Stimulated activated CD4-positive, alpha-beta T cell treated with anti-CD3 and anti-CD28 coated beads, Interleukin-1b, Interleukin-23, amount 100 ng/mL, for 24 hours (primary cell): ENCODE data around the gene RHOH.
"Not testable (repeated sequence)": the region's sequence is repeated elsewhere in the genome, so short reads cannot be mapped to it uniquely, and the experiment has no call there.

Source experiments
- DNase-seq, 4 experiments: peaks; one replicate each; pipeline ENCODE4 v3.0.0-alpha.2; 2020; ENCODE audit warnings: low read depth in 4 of 4, low spot score in 1 of 4

RHOH gene

DNA sequence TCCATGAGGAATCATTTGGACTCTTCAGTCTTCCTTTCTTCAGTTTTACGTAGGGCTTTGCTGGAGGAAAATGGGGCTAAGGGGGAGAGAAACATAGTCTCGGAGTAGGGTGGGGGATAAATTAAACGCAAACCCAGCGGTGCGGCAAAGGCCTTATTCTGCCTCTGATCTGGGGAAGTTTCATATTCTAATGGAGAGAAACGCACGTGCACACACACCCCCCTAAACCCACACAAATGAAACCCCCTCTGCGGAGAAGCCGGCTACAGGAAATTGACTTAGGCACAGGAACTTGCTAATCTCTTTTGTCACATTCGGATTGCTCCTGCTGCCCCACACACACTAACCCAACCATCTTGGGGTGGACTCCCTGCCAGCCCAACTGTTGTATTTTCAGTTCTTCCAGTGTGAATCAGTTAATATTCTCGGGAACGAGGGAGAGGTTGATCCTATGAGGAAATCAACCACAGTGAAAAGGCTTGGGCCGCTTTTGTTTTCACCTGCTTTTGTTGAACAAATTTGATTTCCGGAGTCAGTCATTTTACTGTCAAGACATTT lies at the start of gene RHOH:
RHOH (plus strand) TSS at position 308 of the 558 bp plus-strand sequence. CDS start 46,356 bp downstream, outside the sequence.
- peak in 2 of 4 experiments; percentile 55 to 61 for DNase-seq

DNA sequence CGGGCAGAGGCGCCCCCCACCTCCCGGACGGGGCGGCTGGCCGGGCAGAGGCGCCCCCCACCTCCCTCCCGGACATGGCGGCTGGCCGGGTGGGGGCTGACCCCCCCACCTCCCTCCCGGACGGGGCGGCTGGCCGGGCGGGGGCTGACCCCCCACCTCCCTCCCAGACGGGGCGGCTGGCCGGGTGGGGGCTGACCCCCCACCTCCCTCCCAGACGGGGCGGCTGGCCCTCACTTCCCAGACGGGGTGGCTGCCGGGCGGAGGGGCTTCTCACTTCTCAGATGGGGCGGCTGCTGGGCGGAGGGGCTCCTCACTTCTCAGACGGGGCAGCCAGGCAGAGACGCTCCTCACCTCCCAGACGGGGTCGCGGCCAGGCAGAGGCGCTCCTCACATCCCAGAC lies 49.3 kb upstream of the RHOH start:
- DNase-seq: not testable (repeated sequence)

DNA sequence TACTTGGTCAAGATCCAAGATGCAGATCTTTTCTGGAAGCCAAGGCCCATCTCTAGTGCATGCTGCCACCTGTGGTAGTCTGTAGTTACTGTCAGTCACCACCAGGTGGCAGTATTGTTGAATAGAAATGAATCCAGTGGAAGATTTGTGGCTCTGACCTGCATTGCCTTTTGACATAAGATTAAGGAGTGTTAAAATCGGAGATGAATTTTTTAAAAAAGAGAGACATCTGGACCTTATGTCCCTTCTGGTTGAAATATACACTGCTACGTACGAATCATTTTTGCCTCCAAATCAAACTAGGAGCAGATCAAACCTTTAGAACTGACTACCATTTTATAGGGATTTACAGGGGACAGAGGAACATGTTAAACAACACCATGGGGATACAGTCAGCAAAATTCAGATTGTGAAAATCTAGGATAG lies 46.9 kb upstream of the RHOH start:
- peak; percentile 38 to 57 (median 50) for DNase-seq

GRCh38 chr4:40150932-40151331 lies 45.9 kb upstream of the RHOH start:
- no peak for DNase-seq

DNA sequence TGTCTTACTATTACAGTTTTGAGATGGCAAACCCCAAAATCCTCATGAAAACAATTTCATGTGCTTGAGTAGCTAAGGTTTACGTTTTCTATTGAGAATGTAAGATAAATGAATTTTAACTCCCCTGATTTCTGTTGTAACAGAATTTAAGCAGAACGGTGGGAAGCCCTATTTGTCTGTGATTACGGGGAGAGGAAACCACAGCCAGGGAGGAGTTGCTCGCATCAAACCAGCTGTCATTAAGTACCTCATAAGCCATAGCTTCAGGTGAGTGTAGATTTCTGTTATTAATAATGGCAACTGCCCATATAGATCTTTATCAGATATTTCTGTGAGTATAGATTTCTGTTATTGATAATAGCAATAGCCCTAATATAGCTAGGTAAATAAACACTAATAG lies 44.2 kb upstream of the RHOH start:
- no peak for DNase-seq

DNA sequence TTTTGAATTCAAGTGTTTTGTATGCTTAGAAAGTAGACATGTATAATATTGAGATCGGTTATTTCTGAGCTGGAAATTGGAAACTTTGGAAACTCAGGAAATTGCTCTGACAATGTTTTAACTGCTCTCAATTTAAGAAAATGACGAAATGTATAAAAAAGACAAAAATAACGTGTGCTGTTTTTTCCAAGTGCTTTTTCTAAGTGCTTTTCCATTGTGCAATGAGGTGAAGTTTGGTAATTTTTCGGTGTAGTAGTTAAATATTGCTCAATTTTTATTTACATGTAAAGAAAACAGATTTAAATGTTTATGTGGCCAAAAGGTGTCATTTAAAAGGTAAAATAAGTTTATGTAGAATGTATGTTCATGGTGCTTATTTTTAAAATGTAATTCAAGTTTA lies 39.4 kb upstream of the RHOH start:
- no peak for DNase-seq

GRCh38 chr4:40160258-40160657 lies 36.6 kb upstream of the RHOH start:
- no peak for DNase-seq

DNA sequence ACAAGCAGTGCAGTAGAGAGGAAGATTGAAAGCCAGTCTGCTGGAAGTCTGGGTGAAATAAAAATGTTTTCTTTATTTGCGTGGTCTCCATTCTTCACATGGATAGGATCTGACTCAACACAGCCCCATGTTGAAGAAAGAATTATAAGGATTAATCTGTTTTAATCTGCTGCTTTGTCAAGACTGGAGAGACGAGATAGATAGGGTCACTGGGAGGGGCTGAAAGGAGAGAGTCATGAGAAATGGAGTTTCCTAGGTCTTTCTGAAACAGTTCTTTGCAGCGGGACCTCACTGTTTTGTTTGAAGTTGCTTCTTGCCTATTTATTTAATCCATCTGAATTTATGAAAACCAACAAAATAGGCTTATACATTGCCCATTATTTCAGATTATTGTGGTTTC lies 32.4 kb upstream of the RHOH start:
- DNase-seq: no peak

DNA sequence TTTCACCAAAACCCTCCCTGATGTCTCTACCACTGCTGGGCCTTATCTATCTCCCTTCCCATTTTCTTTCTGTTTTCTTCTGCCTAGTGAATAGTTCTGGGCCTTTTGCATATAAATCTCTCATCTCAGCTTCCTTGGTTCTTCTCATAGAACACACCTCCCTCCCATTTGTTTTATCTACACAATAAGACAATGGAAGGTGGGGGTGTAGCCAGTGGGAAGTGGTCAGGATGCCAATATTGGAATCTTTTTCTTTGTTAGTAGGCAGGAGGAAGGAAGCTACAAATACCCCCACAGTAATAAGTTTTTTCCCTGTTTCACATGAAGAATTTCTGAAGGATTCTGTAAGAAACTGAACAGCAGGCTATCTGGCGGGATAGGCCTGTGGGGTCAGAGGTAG lies 30.9 kb upstream of the RHOH start:
- no peak for DNase-seq

GRCh38 chr4:40168070-40168469 lies 28.8 kb upstream of the RHOH start:
- no peak for DNase-seq

DNA sequence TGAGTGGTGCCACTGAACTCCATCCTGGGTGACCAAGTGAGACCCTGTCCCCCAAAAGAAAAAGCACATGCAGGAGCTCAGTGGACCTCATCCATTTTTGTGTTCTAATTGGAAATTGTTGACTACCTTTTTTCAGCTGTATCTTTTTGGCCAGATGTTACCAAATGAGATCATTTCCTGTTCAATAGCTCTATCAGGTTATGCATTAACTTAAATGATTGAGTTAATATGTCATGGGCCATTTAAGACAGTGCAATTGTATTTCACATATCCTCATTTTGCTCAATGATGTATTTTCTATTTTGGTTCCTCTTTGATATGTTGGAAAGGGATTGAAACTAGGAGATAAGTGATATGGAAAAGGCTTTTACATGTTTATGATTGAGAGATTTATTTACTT lies 26.2 kb upstream of the RHOH start:
- DNase-seq: no peak

DNA sequence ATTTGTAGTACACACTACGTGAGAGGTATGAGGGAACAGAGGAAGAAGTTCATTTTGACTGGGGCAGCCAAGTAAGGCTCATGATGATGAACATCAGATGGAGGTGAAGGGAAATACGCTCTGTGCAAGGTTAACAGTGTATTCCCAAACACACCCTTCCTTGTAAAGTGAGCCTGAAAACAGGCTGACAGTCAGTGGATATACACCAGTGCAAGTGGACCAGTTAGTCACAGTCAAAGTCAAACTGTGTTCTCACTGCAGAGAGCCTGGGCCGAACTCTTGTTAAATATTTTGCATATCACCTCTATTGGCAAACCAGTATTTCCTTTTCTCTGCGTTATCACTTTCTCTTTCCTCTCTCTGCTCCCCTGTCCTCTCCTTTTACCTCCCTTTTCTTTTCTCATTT lies 23.4 kb upstream of the RHOH start:
- no peak for DNase-seq

- no peak for DNase-seq
Measured at GRCh38 chr4:40176602-40177001, 20.2 kb upstream of the RHOH start.

GRCh38 chr4:40177591-40177990 lies 19.2 kb upstream of the RHOH start:
- no peak for DNase-seq

DNA sequence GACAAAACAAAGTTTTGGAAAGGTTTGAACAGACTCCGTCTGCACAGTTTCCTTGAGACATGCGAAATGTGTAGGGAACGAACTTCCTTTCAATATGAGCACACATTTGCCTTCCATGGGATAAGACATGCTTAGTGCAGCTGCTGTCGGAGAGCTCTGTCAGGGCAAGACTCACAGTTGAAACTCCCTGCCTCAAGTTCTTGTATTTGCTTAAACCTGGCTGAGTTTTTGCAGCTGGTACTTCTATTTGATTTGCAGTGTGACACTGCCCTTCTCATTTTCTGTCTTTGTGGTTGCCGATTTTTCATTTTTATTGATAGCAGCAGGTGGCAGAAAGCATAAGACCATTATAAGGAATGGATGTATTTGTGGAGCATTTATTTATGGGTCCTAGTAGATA lies 18.2 kb upstream of the RHOH start:
- no peak for DNase-seq

- no peak for DNase-seq
Measured at GRCh38 chr4:40179360-40179759, 17.5 kb upstream of the RHOH start.

- no peak for DNase-seq
Measured at GRCh38 chr4:40180356-40180755, 16.5 kb upstream of the RHOH start.

- DNase-seq: no peak
Measured at GRCh38 chr4:40182001-40182400, 14.8 kb upstream of the RHOH start.

DNA sequence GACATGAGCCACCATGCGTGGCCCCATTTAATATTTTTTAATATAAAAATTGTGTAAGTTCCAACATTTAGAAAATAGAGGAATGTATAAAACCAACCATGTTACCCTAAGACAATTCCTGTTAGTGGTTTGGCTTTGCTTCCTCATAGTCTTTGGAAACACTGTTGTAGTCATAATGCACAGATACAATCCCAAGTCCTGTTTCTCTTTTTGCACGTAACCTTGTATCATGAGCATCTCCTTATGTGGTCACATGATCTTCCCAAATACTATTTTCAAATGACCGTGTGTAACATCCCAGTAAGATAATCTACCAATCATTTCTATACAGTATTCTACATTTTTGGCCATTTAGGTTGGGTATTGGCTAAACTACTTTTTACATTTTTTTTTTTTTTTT lies 13.9 kb upstream of the RHOH start:
- no peak for DNase-seq

DNA sequence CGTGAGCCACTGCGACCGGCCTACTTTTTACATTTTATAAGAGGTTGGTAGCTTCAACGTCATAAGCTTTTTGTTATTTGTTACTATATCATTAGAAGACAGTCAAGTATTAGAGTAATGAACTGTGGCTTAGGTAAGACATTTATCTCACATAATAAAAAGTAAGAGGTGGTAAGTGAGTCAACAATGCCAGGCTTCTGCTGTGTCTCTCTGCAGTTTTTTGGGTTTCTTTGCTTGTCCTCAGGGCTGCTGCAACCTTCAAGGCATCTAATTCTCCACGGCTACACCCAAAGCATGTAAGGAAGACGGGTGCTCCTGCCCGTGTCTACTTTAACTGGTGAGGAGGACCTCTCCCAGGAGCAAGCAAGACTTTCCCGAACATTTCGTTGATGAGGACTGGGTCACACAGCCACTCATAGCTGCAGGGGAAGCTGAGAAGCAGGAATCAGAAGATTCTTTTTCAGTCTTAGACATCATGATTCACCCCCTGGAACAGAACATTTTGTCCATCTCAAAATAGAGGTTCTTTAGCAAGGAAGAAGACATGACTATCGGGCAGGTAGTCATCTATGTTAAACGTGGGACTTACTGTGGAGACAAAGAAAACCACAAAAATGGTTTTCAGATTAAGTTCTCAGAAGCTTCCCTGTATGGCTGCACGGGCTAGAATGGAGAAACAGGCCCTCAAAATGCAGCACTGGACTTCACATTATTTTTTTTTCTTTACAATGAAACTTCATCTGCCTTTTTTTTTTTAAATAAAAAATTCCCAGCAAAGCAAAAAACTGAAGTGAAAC lies 13.0 kb upstream of the RHOH start:
- DNase-seq: no peak

- DNase-seq: no peak
Measured at GRCh38 chr4:40185830-40186664, 10.8 kb upstream of the RHOH start.

GRCh38 chr4:40186665-40187014 lies 10.2 kb upstream of the RHOH start:
- DNase-seq: no peak
